Sigmoid colon (tissue), 7 donors: Measurements from ENCODE around the gene SMAP1. TPM values are rescaled to one million over a fixed set of nuclear protein-coding genes. Genes with fewer than 3 reads are reported as not detected.

Source experiments
- DNase-seq: peaks from one replicate; pipeline ENCODE4 v3.0.0-alpha.2; 2019
- H3K27ac ChIP-seq, 4 donors: fragments of 200-600 bp; sonication (generic); one replicate each; pipeline ENCODE4 v1.5.1; 2016 to 2019; ENCODE audit warnings: mild to moderate bottlenecking in 1 of 4
- H3K27me3 ChIP-seq, 3 donors: fragments of 200-600 bp; sonication (generic); one replicate each; pipeline ENCODE4 v1.5.1; 2019; ENCODE audit warnings: mild to moderate bottlenecking in 1 of 3
- H3K36me3 ChIP-seq, 4 donors: fragments of 200-600 bp; sonication (generic); one replicate each; pipeline ENCODE4 v1.5.1; 2016 to 2019
- H3K4me1 ChIP-seq, 4 donors: fragments of 200-600 bp; sonication (generic); one replicate each; pipeline ENCODE4 v1.5.1; 2017 to 2019
- H3K4me3 ChIP-seq, 4 donors: fragments of 200-600 bp; sonication (generic); one replicate each; pipeline ENCODE4 v1.5.1; 2017 to 2019; ENCODE audit warnings: mild to moderate bottlenecking in 2 of 4, moderate library complexity in 1 of 4
- H3K9me3 ChIP-seq, 4 donors: fragments of 200-600 bp in 3 of 4; sonication (generic) in 3 of 4; one replicate each; pipeline versions ENCODE4 v1.5.1 to v1.6.1; 2013 to 2019
- EP300 ChIP-seq, 4 donors: sonication (generic); formaldehyde crosslinking; IDR thresholded peaks; one replicate each; pipeline ENCODE4 v1.6.1; 2017; ENCODE audit warnings: antibody characterized with exemption in 4 of 4
- POLR2A ChIP-seq, 2 donors: fragments of 450-650 bp; IDR thresholded peaks; one replicate each; pipeline ENCODE4 v1.6.1; 2016; ENCODE audit warnings: antibody characterized with exemption in 2 of 2, mild to moderate bottlenecking in 2 of 2, moderate library complexity in 2 of 2
- POLR2AphosphoS5 ChIP-seq, 4 donors: sonication (generic); formaldehyde crosslinking; IDR thresholded peaks; one replicate each; pipeline ENCODE4 v1.6.1; 2017; ENCODE audit warnings: antibody characterized with exemption in 4 of 4
- WGBS, 2 donors: extraction: QIAGEN DNeasy Blood & Tissue Kit; methylation state at CpG; one replicate each; pipeline ENCODE4 v1.1.7; 2013; 5-methylcytosine and 5-hydroxymethylcytosine counted together
- intact Hi-C: fragments of 100-400 bp; cut with DNase I; formaldehyde crosslinking; loops from one replicate; pipeline ENCODE4 v1.15.1; 2023
- polyA plus RNA-seq, 3 donors: library from polyadenylated mRNA; stranded (reverse); fragments of 200-250 nt; gene quantifications; one replicate each; pipeline ENCODE4 v1.2.3, GENCODE V29; 2013
- total RNA-seq, 4 donors: library from RNA; depleted of rRNA; stranded (reverse); fragments of >200 nt; gene quantifications; one replicate each; pipeline ENCODE4 v1.1.0, GENCODE V29; 2016
- TF ChIP-seq, protein P1 (sequence below), 4 experiments: fragments of 450-650 bp in 3 of 4; fragments of 200-600 bp in 1 of 4; IDR thresholded peaks; one replicate each; pipeline ENCODE4 v1.5.1; 2016 to 2019; ENCODE audit warnings: antibody characterized with exemption in 4 of 4, mild to moderate bottlenecking in 3 of 4, moderate library complexity in 2 of 4
- donor health status: healthy with polysubstance abuse.
- donor health status: Bipolar disorder and iron deficiency.
- donor health status: healthy.

SMAP1 gene
- total and polyA plus RNA-seq, 7 donors, result 19.7 to 41.4 (median 26.7) TPM

GRCh38 chr6:70905742-70906141 lies 238.1 kb downstream of the SMAP1 start:
- intact Hi-C loops, result no loop called here
- Histone ChIP-seq H3K27me3 (no peaks in the 10 kb centered on the region), H3K9me3 (no peaks in the 10 kb centered on the region), H3K4me3 (no peak overlapping the region), H3K36me3 (no peaks in the 10 kb centered on the region), H3K4me1 (no peaks in the 10 kb centered on the region), H3K27ac (no peak overlapping the region)
- DNase-seq, result no peak
- TF ChIP-seq POLR2A (IDR thresholded peaks at IDR 0.05) (no peak), EP300 (IDR thresholded peaks at IDR 0.05) (no peak), POLR2AphosphoS5 (IDR thresholded peaks at IDR 0.05) (no peak)
- TF ChIP-seq, protein P1, sequence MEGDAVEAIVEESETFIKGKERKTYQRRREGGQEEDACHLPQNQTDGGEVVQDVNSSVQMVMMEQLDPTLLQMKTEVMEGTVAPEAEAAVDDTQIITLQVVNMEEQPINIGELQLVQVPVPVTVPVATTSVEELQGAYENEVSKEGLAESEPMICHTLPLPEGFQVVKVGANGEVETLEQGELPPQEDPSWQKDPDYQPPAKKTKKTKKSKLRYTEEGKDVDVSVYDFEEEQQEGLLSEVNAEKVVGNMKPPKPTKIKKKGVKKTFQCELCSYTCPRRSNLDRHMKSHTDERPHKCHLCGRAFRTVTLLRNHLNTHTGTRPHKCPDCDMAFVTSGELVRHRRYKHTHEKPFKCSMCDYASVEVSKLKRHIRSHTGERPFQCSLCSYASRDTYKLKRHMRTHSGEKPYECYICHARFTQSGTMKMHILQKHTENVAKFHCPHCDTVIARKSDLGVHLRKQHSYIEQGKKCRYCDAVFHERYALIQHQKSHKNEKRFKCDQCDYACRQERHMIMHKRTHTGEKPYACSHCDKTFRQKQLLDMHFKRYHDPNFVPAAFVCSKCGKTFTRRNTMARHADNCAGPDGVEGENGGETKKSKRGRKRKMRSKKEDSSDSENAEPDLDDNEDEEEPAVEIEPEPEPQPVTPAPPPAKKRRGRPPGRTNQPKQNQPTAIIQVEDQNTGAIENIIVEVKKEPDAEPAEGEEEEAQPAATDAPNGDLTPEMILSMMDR (IDR thresholded peaks at IDR 0.05), result no peak
- WGBS, 2 donors, result 84 to 92% methylated on average over 1 of the region's 1 CpG

Other genes starting within 250 kb of the SMAP1 start
- gene SDHAF4, start 101.0 kb upstream of the SMAP1 start, total RNA-seq, result 10 to 100 TPM in 1 of 4 donors, 1 to 10 TPM in 3; 4.9 to 11.1 (median 6.0) TPM
- gene SDHAF4, start 101.0 kb upstream of the SMAP1 start, polyA plus RNA-seq, result 10 to 100 TPM in 2 of 3 donors, 1 to 10 TPM in 1; 7.4 to 18.7 (median 14.4) TPM